H1 (cell line): Measurements from ENCODE around the gene MRPS12.

Experiments used
- CTCF ChIP-seq, 3 experiments: IDR thresholded peaks; 1 replicate in 2 of 3; 2 replicates in 1 of 3; pipeline versions ENCODE4 v1.5.1 to v1.6.1; 2011; ENCODE audit warnings: low read length in 3 of 3, mild to moderate bottlenecking in 3 of 3, inconsistent platforms in 2 of 3, low read depth in 1 of 3, moderate library complexity in 1 of 3; ENCODE audit not compliant: insufficient read depth in 1 of 3; ENCODE audit errors: control extremely low read depth in 1 of 3
- EZH2 ChIP-seq: fragments of 200-600 bp; sonication (generic); IDR thresholded peaks from 2 replicates; pipeline ENCODE4 v1.7.1; 2012; ENCODE audit warnings: low read depth, mild to moderate bottlenecking, moderate library complexity, low read length, inconsistent platforms; ENCODE audit not compliant: severe bottlenecking
- GTF2F1 ChIP-seq: IDR thresholded peaks from 2 replicates; pipeline ENCODE4 v1.6.1; 2012; ENCODE audit warnings: low read depth, low read length, improper control_type of control experiment, borderline replicate concordance
- HDAC2 ChIP-seq, 2 experiments: fragments of 300-600 bp in 1 of 2; sonication (generic) in 1 of 2; IDR thresholded peaks; 2 replicates each; pipeline ENCODE4 v1.6.1; 2011 to 2012; ENCODE audit warnings: low read depth in 2 of 2, low read length in 2 of 2, mild to moderate bottlenecking in 2 of 2, moderate library complexity in 2 of 2, borderline replicate concordance in 1 of 2, inconsistent platforms in 1 of 2
- POLR2A ChIP-seq, 2 experiments: IDR thresholded peaks; 1 replicate in 1 of 2; 2 replicates in 1 of 2; pipeline ENCODE4 v1.6.1; 2011; ENCODE audit warnings: low read depth in 2 of 2, low read length in 2 of 2, mild to moderate bottlenecking in 2 of 2; ENCODE audit errors: control extremely low read depth in 1 of 2
- RAD21 ChIP-seq, 2 experiments: IDR thresholded peaks in 1 of 2; conservative IDR thresholded peaks in 1 of 2; 2 replicates each; pipeline ENCODE4 v1.6.1; 2011; ENCODE audit warnings: low read depth in 2 of 2, low read length in 2 of 2, improper control_type of control experiment in 1 of 2, inconsistent platforms in 1 of 2, mild to moderate bottlenecking in 1 of 2, moderate library complexity in 1 of 2
- SIX5 ChIP-seq: IDR thresholded peaks from 2 replicates; pipeline ENCODE4 v1.6.1; 2011; ENCODE audit warnings: mild to moderate bottlenecking, low read depth, low read length
- SP4 ChIP-seq: IDR thresholded peaks from 2 replicates; pipeline ENCODE4 v1.6.1; 2012; ENCODE audit warnings: low read length, inconsistent platforms
- YY1 ChIP-seq: IDR thresholded peaks from 2 replicates; pipeline ENCODE4 v1.6.1; 2011; ENCODE audit warnings: low read depth, mild to moderate bottlenecking, low read length

- TF ChIP-seq CTCF (IDR thresholded peaks at IDR 0.05; ENCODE audit: control extremely low read depth in 1 of 3, insufficient read depth in 1 of 3, low read depth in 1 of 3, low read length in 3 of 3) (no peak), POLR2A (IDR thresholded peaks at IDR 0.05; ENCODE audit: control extremely low read depth in 1 of 2, low read depth in 2 of 2, low read length in 2 of 2) (no peak), RAD21 (IDR thresholded peaks at IDR 0.05 in 1 of 2, conservative IDR thresholded peaks at IDR 0.05 in 1 of 2; ENCODE audit: low read depth in 2 of 2, low read length in 2 of 2) (no peak), EZH2 (no peak), HDAC2 (IDR thresholded peaks at IDR 0.05; ENCODE audit: borderline replicate concordance in 1 of 2, low read depth in 2 of 2, low read length in 2 of 2) (no peak), GTF2F1 (no peak), YY1 (no peak), SIX5 (no peak), SP4 (no peak)
Measured at GRCh38 chr19:38907670-38908069, 23.1 kb upstream of the MRPS12 start.
